A673 (cell line): ENCODE data around the gene CREBRF. TPM values are rescaled to one million over a fixed set of nuclear protein-coding genes. Genes with fewer than 3 reads are reported as not detected.

Experiments used
- BruUV-seq: library from RNA; stranded (reverse); fragments of 400-500 nt; replicated peaks from 2 replicates; lab custom pipeline; 2021; lab: Mats Ljungman, UMichigan
- CTCF ChIA-PET: fragments of 300-600 bp; sonication (Branson Sonifier 250); formaldehyde crosslinking; loops from one replicate; lab custom pipeline; 2022; ENCODE audit warnings: antibody characterized with exemption; lab: Charles Lee
- POLR2A ChIA-PET: fragments of 300-600 bp; sonication (Branson Sonifier 250); formaldehyde crosslinking; loops from one replicate; lab custom pipeline; 2022; ENCODE audit warnings: antibody characterized with exemption; ENCODE audit not compliant: low non-redundant PET; lab: Charles Lee
- DNase-seq: peaks from one replicate; pipeline ENCODE4 v3.0.0-alpha.2; 2015; ENCODE audit warnings: low spot score
- H3K27ac ChIP-seq: fragments of 200-600 bp; sonication (generic); 2 replicates; pipeline ENCODE4 v1.5.1; 2016; ENCODE audit warnings: mixed run types, low read depth, mild to moderate bottlenecking, mixed read lengths, antibody characterized with exemption, low read length; ENCODE audit not compliant: poor library complexity, severe bottlenecking
- H3K27me3 ChIP-seq: fragments of 200-600 bp; sonication (generic); replicated peaks from 2 replicates; pipeline ENCODE4 v1.6.1; 2017; ENCODE audit warnings: mixed run types, low read depth, mild to moderate bottlenecking, mixed read lengths, antibody characterized with exemption, low read length; ENCODE audit not compliant: insufficient read depth, poor library complexity
- H3K36me3 ChIP-seq: fragments of 200-600 bp; sonication (generic); 2 replicates; pipeline ENCODE4 v1.6.1; 2016; ENCODE audit warnings: mixed run types, mild to moderate bottlenecking, mixed read lengths, antibody characterized with exemption, low read length; ENCODE audit not compliant: insufficient read depth, poor library complexity, severe bottlenecking
- H3K4me1 ChIP-seq: fragments of 200-600 bp; sonication (generic); 2 replicates; pipeline ENCODE4 v1.6.1; 2017; ENCODE audit warnings: mixed run types, mild to moderate bottlenecking, mixed read lengths, antibody characterized with exemption, low read length; ENCODE audit not compliant: insufficient read depth, poor library complexity, severe bottlenecking
- H3K4me3 ChIP-seq: fragments of 200-600 bp; sonication (generic); 2 replicates; pipeline ENCODE4 v1.5.1; 2016; ENCODE audit warnings: low read depth, mixed run types, mild to moderate bottlenecking, mixed read lengths, low read length; ENCODE audit not compliant: poor library complexity, severe bottlenecking
- H3K9me3 ChIP-seq: fragments of 200-600 bp; sonication (generic); 2 replicates; pipeline ENCODE4 v1.6.1; 2016; ENCODE audit warnings: mixed run types, low read depth, mild to moderate bottlenecking, mixed read lengths, antibody characterized with exemption, low read length; ENCODE audit not compliant: poor library complexity, severe bottlenecking
- CTCF ChIP-seq: fragments of 300-800, 200-600 bp; sonication (generic); conservative IDR thresholded peaks from 2 replicates; pipeline ENCODE4 v1.5.1; 2017; ENCODE audit warnings: low read depth, mild to moderate bottlenecking, antibody characterized with exemption, low read length, moderate library complexity, mixed read lengths
- EZH2 ChIP-seq: fragments of 200-600 bp; sonication (generic); IDR thresholded peaks from 2 replicates; pipeline ENCODE4 v1.6.1; 2017; ENCODE audit warnings: borderline replicate concordance, low read depth, mild to moderate bottlenecking, mixed read lengths, antibody characterized with exemption, low read length; ENCODE audit not compliant: poor library complexity, severe bottlenecking
- intact Hi-C: fragments of 100-400 bp; cut with micrococcal nuclease; formaldehyde crosslinking; loops from one replicate; pipeline ENCODE4 v1.10.0; 2022; ENCODE audit not compliant: unreplicated experiment
- total RNA-seq: library from RNA; stranded (reverse); gene quantifications from 2 replicates; pipeline ENCODE4 v1.2.3, GENCODE V29; 2021

The CREBRF gene
- total RNA-seq, 1 experiment from 2014 or later: 1.5 TPM

- POLR2A ChIA-PET: no interaction called here
- BruUV-seq: no TSS peak
These were observed 131.0 kb downstream of the CREBRF start for GRCh38 chr5:173187054-173187743.

GRCh38 chr5:173188280-173188679 lies 132.1 kb downstream of the CREBRF start:
- H3K9me3 ChIP-seq: no peaks in the 10 kb centered on the region
- TF ChIP-seq EZH2 (no peak), CTCF (no peak)
- H3K4me3 ChIP-seq: no peak overlapping the region
- CTCF ChIA-PET: no interaction called here
- no peaks in the 10 kb centered on the region for H3K4me1 ChIP-seq
- intact Hi-C loops: no loop called here
- POLR2A ChIA-PET: no interaction called here
- H3K36me3 ChIP-seq: no peaks in the 10 kb centered on the region
- H3K27ac ChIP-seq: no peak overlapping the region
- no peaks in the 10 kb centered on the region for H3K27me3 ChIP-seq
- BruUV-seq: no TSS peak
- no peak for DNase-seq

More at GRCh38 chr5:173187054-173187743, 131.0 kb downstream of the CREBRF start:
- no peak overlapping the region for H3K4me3 ChIP-seq
- intact Hi-C loops: no loop called here
- no peaks in the 10 kb centered on the region for H3K27me3 ChIP-seq
- H3K9me3 ChIP-seq: no peaks in the 10 kb centered on the region
- H3K27ac ChIP-seq: no peak overlapping the region
- H3K36me3 ChIP-seq: no peaks in the 10 kb centered on the region
- H3K4me1 ChIP-seq: no peaks in the 10 kb centered on the region
- CTCF ChIA-PET: no interaction called here
- DNase-seq: no peak
- TF ChIP-seq CTCF (no peak), EZH2 (no peak)

Other genes starting within 250 kb of the CREBRF start
- gene ERGIC1, start 222.1 kb upstream of the CREBRF start, total RNA-seq: 44.2 and 48.7 TPM in 2 replicates
- 60.6 and 61.1 TPM in 2 replicates for gene RPL26L1, start 96.9 kb upstream of the CREBRF start, total RNA-seq
- 106 and 148 TPM in 2 replicates for gene ATP6V0E1, start 72.6 kb upstream of the CREBRF start, total RNA-seq
- gene BNIP1, start 88.2 kb downstream of the CREBRF start, total RNA-seq: 14.7 and 15.5 TPM in 2 replicates
- 10.6 and 12.5 TPM in 2 replicates for gene NKX2-5, start 178.9 kb downstream of the CREBRF start, total RNA-seq